NCI-H2029 (cell line): ENCODE measurements around the gene ODF4.
"Not testable (repeated sequence)": the region's sequence is repeated elsewhere in the genome, so short reads cannot be mapped to it uniquely, and the experiment has no call there.

Source experiments
- DNase-seq: peaks from one replicate; lab custom pipeline; 2025; lab: John Stamatoyannopoulos, UW

Gene ODF4

GRCh38 chr17:8326511-8327302 is 12.9 kb upstream of the ODF4 start:
- DNase-seq = no peak

GRCh38 chr17:8327303-8327649 is 12.4 kb upstream of the ODF4 start:
- DNase-seq = no peak

- no peak for DNase-seq
These were observed 7.5 kb upstream of the ODF4 start for GRCh38 chr17:8332128-8332527.

GRCh38 chr17:8332688-8333087 is 7.0 kb upstream of the ODF4 start:
- DNase-seq = no peak

DNA sequence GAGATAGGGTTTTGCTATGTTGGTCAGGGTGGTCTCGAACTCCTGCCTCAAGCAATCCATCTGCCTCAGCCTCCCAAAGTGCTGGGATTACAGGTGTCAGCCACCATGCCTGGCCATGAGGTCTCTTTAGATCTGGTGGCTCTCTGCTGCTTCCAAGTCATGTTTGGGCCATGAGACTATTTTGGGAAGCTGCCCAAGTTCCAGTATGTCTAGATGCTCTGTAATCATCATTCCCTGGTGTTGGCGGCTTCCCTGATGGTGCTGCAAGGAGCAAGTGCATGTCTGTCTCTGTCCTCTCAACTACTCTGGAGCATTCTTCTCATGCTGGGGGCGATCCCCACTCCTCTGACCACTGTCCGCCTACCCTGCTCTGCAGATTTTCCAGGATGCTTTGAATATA is 6.4 kb upstream of the ODF4 start:
- DNase-seq = no peak

GRCh38 chr17:8337802-8338752 is 1.6 kb upstream of the ODF4 start:
- no peak for DNase-seq

DNA sequence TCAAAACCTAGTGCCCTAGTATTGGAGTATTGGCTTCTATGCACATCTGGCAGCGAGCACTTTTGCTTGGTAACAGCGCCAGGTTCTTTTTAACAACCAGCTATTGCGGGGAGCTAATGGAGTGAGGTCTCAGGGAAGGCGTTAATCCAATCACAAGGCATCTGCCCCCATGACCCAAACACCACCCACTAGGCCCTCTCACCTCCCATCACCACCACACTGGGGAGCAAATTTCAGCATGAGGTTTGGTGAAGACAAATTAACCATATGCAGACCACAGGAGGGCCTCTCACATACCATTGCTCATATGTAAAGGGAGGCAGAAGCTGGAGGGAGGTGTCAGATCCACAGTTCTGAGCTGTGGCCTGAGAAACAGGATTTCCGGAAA is 893 bp upstream of the ODF4 start:
- no peak for DNase-seq

DNA sequence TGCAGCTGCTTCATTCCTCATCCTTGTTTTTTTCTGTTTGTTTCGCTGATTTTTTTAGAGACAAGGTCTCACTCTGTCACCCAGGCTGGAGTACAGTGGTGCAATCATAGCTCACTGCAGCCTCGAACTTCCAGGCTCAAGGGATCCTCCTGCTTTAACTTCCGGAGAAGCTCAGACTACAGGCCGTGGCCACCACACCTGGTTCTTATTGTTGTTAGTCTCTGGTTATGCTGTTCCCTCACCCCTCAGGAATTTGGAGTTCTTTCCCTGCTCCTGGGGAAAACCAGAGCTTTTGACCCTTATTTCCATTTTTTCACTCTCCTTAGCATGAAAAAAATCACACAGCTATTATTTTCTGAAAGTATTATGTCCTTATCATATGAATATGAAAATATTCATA is 1.8 kb downstream of the ODF4 start:
- no peak for DNase-seq

DNA sequence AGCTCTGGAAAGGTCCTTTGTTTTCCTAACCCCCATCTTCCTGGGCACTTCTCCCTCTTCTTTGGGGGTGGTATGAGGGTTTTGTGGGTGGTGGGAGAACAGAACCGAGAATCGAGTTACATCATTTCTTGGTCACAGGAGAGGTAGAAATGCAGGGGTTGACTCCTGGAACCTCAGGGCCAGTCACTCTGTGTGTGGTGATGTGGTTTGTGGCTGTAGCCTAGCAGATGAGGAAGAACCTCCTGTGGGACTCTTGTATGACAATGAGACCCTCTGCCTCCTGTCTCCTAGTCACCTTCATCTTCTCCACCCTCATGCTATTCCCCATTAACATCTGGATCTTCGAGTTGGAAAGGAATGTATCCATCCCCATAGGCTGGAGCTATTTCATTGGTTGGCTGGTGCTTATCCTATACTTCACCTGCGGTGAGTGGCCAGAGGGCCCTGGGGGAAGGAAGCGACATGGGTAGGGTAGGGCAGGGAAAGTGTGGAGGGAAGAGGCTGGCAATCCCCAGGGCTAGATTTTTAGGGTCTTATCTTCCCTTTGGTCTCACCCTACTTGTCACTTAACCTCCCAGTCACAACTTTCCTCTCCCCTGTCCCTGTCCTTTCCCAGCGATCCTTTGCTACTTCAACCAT is 5.5 kb downstream of the ODF4 start:
- DNase-seq = no peak

DNA sequence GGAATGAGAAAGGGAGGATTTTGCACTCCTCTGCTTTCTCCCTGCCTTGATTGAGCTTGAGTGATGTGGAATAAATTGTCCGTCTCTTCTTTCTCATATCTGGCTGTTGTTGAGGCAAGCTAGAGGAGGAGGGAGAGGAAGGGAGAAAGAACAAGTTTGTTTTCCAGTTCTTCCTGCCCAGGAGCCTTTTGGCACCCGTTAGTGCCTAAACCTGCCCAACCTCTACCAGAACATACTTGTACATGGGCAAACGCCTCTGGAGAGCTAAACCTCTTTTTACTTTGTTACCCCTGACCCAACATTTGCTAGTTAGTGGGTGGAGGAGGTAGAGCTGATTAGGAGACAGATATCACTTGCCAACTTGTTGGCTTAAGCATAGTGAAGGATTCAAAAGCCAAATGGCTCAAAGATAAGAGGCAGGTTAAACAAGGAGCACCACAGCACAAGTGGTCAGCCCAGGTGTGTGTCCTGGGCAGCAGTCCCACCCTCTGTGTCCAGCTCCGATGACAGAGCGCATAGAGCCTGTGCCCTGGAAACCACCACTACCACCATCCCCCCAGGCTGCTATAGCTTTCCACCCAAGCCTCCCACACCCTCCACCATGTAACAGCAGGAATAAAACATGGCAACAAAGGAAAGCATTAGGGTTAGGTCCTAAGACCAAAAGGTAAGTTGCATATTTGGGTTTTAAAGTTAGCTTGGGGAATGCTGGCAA is 6.5 kb downstream of the ODF4 start:
- DNase-seq = no peak

GRCh38 chr17:8347001-8347400 is 7.4 kb downstream of the ODF4 start:
- DNase-seq = not testable (repeated sequence)

DNA sequence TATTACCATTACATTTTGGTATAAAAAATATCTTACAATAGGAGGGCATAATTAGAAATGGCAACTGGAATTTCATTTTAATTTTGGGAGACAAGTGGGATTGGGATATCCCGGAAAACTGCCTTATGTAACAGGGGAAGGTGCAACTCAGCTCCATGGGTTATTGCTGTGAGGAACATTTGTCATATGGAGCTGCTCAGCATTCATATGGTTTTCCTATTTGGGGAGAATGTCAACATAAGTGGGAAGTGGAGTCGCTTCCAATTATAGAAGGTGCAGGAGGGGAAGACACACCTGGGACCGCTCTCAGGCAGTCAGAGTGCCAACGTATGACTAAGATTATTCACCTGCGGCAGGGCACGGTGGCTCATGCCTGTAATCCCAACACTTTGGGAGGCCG is 10.7 kb downstream of the ODF4 start:
- DNase-seq = no peak

DNA sequence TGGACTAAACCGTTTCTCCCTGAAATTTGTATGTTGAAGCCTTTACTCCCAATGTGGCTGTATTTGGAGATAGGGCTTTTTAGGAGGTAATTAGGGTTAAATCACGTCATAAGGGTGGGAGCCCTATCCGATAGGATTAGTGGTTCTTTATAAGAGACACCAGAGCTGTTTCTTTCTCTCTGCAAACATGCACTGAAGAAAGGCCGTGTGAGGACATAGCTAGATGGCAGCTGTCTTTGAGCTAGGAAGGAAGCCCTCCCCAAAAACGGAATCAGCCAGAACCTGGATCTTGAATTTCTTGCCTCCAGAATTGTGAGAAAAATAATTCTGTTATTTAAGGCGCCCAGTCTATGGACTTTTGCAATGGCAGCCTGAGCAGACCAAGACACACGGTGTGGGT is 14.1 kb downstream of the ODF4 start:
- no peak for DNase-seq

DNA sequence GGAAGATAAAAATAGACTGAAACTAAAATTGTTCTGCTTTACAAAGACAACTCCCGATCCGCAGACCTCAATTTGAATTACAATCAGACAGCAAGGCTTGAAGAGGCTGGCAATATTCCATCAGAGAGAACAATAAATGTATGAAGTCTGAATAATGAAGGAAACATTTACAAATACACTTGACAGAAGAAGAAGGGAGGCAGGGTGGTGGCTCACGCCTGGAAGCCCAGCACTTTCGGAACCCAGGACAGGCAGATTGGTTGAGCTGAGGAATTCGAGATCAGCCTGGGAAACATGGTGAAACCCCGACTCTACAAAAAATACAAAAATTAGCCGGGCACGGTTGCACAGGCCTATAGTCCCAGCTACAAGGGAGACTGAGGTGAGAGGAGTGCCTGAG is 14.6 kb downstream of the ODF4 start:
- no peak for DNase-seq

GRCh38 chr17:8357910-8358309 is 18.3 kb downstream of the ODF4 start:
- DNase-seq = no peak

GRCh38 chr17:8359769-8360168 is 20.1 kb downstream of the ODF4 start:
- no peak for DNase-seq

GRCh38 chr17:8360260-8360659 is 20.6 kb downstream of the ODF4 start:
- no peak for DNase-seq

- DNase-seq = no peak
These were observed 21.1 kb downstream of the ODF4 start for GRCh38 chr17:8360751-8361150.

DNA sequence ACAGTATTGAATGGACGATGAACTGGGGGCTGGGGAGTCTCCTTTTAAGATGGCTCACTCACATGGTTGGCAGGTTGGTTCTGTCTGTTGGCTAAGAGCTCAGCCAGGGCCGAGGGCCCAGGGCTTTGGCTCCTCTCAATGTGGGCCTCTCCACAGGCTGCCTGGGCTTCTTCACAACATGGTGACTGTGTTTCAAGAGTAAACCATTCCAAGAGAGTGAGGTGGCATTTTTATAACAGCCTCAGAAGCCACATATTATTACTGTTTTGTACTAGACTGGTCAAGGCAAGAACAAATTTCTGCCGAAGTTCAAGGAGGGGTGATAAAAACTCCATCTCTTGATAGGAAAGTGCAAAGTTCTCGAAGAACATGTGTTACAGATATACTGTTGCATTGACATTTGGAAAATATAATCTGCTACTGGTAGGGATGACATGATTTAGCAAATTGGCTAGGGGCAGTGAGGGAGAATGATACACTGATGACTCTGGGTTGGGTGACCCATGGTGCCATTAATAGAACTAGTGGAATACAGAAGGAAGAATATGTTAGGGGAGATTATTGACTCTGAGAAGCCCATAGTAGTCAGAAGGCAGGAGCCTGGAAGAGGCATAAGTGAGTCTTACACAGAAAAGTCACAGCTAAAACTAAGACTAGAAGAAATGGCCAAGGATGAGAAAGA is 23.2 kb downstream of the ODF4 start:
- DNase-seq = no peak

DNA sequence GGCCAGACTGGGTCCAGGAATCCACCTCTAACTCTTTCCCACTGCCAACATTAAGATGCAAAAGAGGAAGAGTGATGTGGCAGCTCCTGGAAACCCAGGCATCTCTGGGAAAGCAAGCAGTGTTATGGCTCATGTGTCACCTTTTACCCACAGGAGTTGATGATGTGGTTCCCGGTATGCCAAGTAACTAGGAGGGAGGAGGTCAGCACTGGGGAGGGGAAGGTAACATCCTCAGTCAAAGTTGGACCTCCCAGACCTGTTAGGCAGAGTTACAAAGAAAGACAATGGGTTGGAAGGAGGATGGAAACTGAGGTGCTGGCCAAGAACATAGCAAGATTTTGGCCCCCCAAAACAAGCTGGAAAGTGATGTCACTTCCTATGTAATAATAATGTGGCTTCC is 25.5 kb downstream of the ODF4 start:
- no peak for DNase-seq

GRCh38 chr17:8366231-8366630 is 26.6 kb downstream of the ODF4 start:
- DNase-seq = no peak

DNA sequence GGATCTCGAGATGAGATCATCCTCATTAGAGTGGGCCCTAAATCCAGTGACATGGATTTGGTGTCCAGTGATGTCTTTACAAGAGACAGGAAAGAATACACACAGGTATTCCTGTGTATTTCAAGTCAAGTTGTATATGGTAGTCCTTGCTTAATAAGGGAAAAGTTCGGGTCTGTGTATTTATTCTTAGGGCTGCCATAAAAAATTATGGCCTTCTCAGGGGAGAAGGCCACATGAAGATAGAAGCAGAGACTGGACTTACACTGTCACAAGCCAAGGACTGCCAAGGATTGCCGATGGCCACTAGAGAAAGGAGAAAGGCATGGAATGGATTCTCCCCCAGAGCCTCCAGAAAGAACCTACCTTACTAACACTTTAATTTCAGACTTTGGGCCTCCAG is 28.6 kb downstream of the ODF4 start:
- no peak for DNase-seq
